ENCODE results near the gene WDFY2. TPM values are rescaled to one million over a fixed set of nuclear protein-coding genes. Genes with fewer than 3 reads are reported as not detected.

The WDFY2 gene
- total RNA-seq, 1 experiment from 2014 or later = 26.4 TPM

DNA sequence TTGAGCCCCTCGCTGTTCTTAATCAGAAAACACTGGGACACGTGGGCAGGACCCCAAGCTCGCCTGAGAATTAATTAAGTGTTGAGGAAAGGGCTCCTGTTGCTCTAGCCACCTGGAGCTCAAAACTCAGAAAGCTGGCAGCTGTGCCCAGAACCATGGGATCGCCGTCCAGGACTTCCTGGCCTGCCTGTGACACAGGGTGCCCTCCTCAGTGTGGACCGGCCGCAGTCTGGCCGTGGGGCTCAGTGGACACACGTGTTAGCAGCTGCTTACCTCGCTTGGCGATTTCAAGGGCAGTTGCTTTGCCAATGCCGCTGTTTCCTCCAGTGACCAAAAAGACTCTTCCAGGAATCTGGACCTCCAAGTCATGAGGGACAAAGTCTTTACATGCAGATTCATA is 215.0 kb downstream of the WDFY2 start:
- Histone ChIP-seq H3K18ac (ENCODE audit: insufficient read length, low read depth, low read length) (no peak overlapping the region), H2BK120ac (ENCODE audit: low read depth, low read length, poor library complexity, severe bottlenecking) (no peak overlapping the region), H2BK15ac (ENCODE audit: low read depth, low read length) (no peak overlapping the region), H2AFZ (ENCODE audit: low read length) (no peak overlapping the region), H3K27ac (ENCODE audit: insufficient read length, low read depth, low read length) (no peak overlapping the region), H2BK5ac (ENCODE audit: insufficient read length, low read length) (no peak overlapping the region), H3K4me2 (ENCODE audit: insufficient read depth, insufficient read length, low read length) (no peak overlapping the region), H3K23ac (ENCODE audit: insufficient read length, low read depth, low read length) (no peak overlapping the region), H3K79me1 (ENCODE audit: insufficient read depth, low read depth, low read length, poor library complexity, severe bottlenecking) (no peaks in the 10 kb centered on the region), H3K9me3 (ENCODE audit: control insufficient read depth, low read depth, low read length) (no peaks in the 10 kb centered on the region), H3T11ph (ENCODE audit: low read length) (no peak overlapping the region), H2BK12ac (ENCODE audit: insufficient read length, low read depth, low read length) (no peak overlapping the region), H3K14ac (ENCODE audit: insufficient read depth, low read length) (no peak overlapping the region; the same call in 1 of the 2 replicates), H3K23me2 (ENCODE audit: insufficient read length, low read depth, low read length, poor library complexity, severe bottlenecking) (peaks cover 4% of the 10 kb centered on the region), H3K9ac (ENCODE audit: extremely low read depth, insufficient read length, low read length) (no peak overlapping the region), H3K27me3 (ENCODE audit: insufficient read depth, low read length) (no peaks in the 10 kb centered on the region), H3K56ac (ENCODE audit: insufficient read length, low read depth, low read length) (no peak overlapping the region), H4K8ac (replicated peaks; ENCODE audit: insufficient read length, low read depth, low read length) (no peak overlapping the region), H4K20me1 (ENCODE audit: control insufficient read depth, insufficient read depth, insufficient read length) (no peaks in the 10 kb centered on the region), H3K4me1 (ENCODE audit: insufficient read depth, low read length) (no peaks in the 10 kb centered on the region; the same call in 1 of the 2 replicates), H4K5ac (ENCODE audit: insufficient read length, low read depth, low read length) (no peak overlapping the region), H4K91ac (ENCODE audit: insufficient read length, low read depth, low read length) (no peak overlapping the region), H3K79me2 (ENCODE audit: insufficient read depth, low read length) (no peaks in the 10 kb centered on the region), H2AK5ac (ENCODE audit: insufficient read length, low read length) (no peak overlapping the region), H2BK20ac (ENCODE audit: low read depth, low read length, poor library complexity, severe bottlenecking) (no peak overlapping the region), H3K4ac (ENCODE audit: low read depth, low read length) (no peak overlapping the region)
- Mint-ChIP-seq H3K27ac (no peak overlapping the region), H3K36me3 (ENCODE audit: insufficient read depth in 1 of 3, low read depth in 3 of 3) (peaks cover 0 to 6% (median 2%) of the 10 kb centered on the region in 3 experiments; a peak in 3 of 7 replicates), H3K27me3 (ENCODE audit: low read depth) (no peaks in the 10 kb centered on the region), H3K9me3 (no peaks in the 10 kb centered on the region), H3K4me1 (peaks cover 44 to 53% of the 10 kb centered on the region in 2 experiments), H3K4me3 (no peak overlapping the region)
- DNase-seq = no peak
- WGBS (ENCODE audit: extremely low coverage, insufficient read length, low lambda C conversion rate) = no CpG with 5 or more reads among the region's 12 CpGs
- TF ChIP-seq, protein P1, sequence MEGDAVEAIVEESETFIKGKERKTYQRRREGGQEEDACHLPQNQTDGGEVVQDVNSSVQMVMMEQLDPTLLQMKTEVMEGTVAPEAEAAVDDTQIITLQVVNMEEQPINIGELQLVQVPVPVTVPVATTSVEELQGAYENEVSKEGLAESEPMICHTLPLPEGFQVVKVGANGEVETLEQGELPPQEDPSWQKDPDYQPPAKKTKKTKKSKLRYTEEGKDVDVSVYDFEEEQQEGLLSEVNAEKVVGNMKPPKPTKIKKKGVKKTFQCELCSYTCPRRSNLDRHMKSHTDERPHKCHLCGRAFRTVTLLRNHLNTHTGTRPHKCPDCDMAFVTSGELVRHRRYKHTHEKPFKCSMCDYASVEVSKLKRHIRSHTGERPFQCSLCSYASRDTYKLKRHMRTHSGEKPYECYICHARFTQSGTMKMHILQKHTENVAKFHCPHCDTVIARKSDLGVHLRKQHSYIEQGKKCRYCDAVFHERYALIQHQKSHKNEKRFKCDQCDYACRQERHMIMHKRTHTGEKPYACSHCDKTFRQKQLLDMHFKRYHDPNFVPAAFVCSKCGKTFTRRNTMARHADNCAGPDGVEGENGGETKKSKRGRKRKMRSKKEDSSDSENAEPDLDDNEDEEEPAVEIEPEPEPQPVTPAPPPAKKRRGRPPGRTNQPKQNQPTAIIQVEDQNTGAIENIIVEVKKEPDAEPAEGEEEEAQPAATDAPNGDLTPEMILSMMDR (conservative IDR thresholded peaks at IDR 0.05) = no peak
